Lower leg skin (tissue), 4 donors: ENCODE results near the gene RALGDS. TPM values are rescaled to one million over a fixed set of nuclear protein-coding genes. Genes with fewer than 3 reads are reported as not detected.

Experiments used
- DNase-seq, 2 donors: peaks; one replicate each; pipeline ENCODE4 v3.0.0-alpha.2; 2019; ENCODE audit warnings: low spot score in 2 of 2
- H3K4me3 ChIP-seq: fragments of 200-600 bp; sonication (generic); 2 replicates; pipeline ENCODE4 v1.5.1; 2017; ENCODE audit warnings: mild to moderate bottlenecking, low read depth; ENCODE audit not compliant: poor library complexity, severe bottlenecking
- CTCF ChIP-seq, 3 donors: fragments of 450-650 bp; IDR thresholded peaks; one replicate each; pipeline ENCODE4 v1.5.1; 2016; ENCODE audit warnings: antibody characterized with exemption in 3 of 3, mild to moderate bottlenecking in 3 of 3, moderate library complexity in 2 of 3
- POLR2A ChIP-seq, 2 donors: fragments of 450-650 bp; IDR thresholded peaks; one replicate each; pipeline ENCODE4 v1.6.1; 2016 to 2017; ENCODE audit warnings: antibody characterized with exemption in 2 of 2, mild to moderate bottlenecking in 1 of 2, moderate library complexity in 1 of 2
- WGBS, 2 donors: methylation state at CpG; one replicate each; pipeline ENCODE4 v1.1.5; 2018; 5-methylcytosine and 5-hydroxymethylcytosine counted together
- intact Hi-C: fragments of 100-400 bp; cut with DNase I; formaldehyde crosslinking; loops from one replicate; pipeline ENCODE4 v1.15.0; 2023; ENCODE audit warnings: low total_unique reads
- total RNA-seq, 4 donors: library from RNA; depleted of rRNA; stranded (reverse); fragments of >200 nt; gene quantifications; one replicate each; pipeline ENCODE4 v1.1.0, GENCODE V29; 2016

RALGDS gene
- total RNA-seq, 4 donors from 2014 or later: 95.0 to 176 (median 123) TPM

- intact Hi-C loops: no loop called here
- no peak for DNase-seq
- H3K4me3 ChIP-seq: no peak overlapping the region
- 52 to 85% methylated on average over 3 of the region's 3 CpGs for WGBS, 2 donors
- TF ChIP-seq POLR2A (IDR thresholded peaks at IDR 0.05): no peak
- no peak for TF ChIP-seq CTCF (IDR thresholded peaks at IDR 0.05)
These were observed 2.9 kb downstream of the RALGDS start for GRCh38 chr9:133118179-133118520.

- intact Hi-C loops: no loop called here
- 37 to 38% methylated on average over 12 to 18 of the region's 18 CpGs for WGBS, 2 donors
- H3K4me3 ChIP-seq: no peak overlapping the region
- DNase-seq: peak in 1 of 2 donors; percentile 93
- no peak for TF ChIP-seq CTCF (IDR thresholded peaks at IDR 0.05)
- TF ChIP-seq POLR2A (IDR thresholded peaks at IDR 0.05): no peak
These were observed 3.5 kb downstream of the RALGDS start for GRCh38 chr9:133117271-133118178.

- WGBS, 2 donors: 53 to 60% methylated on average over 18 of the region's 20 CpGs
- intact Hi-C loops: no loop called here
- TF ChIP-seq CTCF (IDR thresholded peaks at IDR 0.05): no peak
- TF ChIP-seq POLR2A (IDR thresholded peaks at IDR 0.05): no peak
- H3K4me3 ChIP-seq: no peak overlapping the region
- DNase-seq: peak in 1 of 2 donors; percentile 87
These were observed 4.5 kb downstream of the RALGDS start for GRCh38 chr9:133116346-133117231.

- H3K4me3 ChIP-seq: no peak overlapping the region
- DNase-seq: peak in 1 of 2 donors; percentile 88
- TF ChIP-seq CTCF (IDR thresholded peaks at IDR 0.05) (no peak), POLR2A (IDR thresholded peaks at IDR 0.05) (no peak)
- intact Hi-C loops: no loop called here
- WGBS, 2 donors: 62 to 79% methylated on average over 24 to 32 of the region's 32 CpGs
These were observed 5.3 kb downstream of the RALGDS start for GRCh38 chr9:133115604-133116345.

GRCh38 chr9:133114886-133115603, 6.0 kb downstream of the RALGDS start:
- intact Hi-C loops: no loop called here
- 77 to 79% methylated on average over 12 to 15 of the region's 19 CpGs for WGBS, 2 donors
- TF ChIP-seq POLR2A (IDR thresholded peaks at IDR 0.05) (no peak), CTCF (IDR thresholded peaks at IDR 0.05) (no peak)
- H3K4me3 ChIP-seq: no peak overlapping the region
- DNase-seq: no peak
